Esophagus squamous epithelium (tissue), 4 donors: ENCODE results near the gene CELF2.

Source experiments
- POLR2A ChIP-seq, 4 donors: fragments of 450-650 bp; IDR thresholded peaks; one replicate each; pipeline ENCODE4 v1.6.1; 2017; ENCODE audit warnings: antibody characterized with exemption in 4 of 4, mild to moderate bottlenecking in 4 of 4, moderate library complexity in 3 of 4
- TF ChIP-seq, protein P1 (sequence below), 6 experiments: fragments of 450-650 bp in 4 of 6; fragments of 200-600 bp in 2 of 6; sonication (generic) in 2 of 6; IDR thresholded peaks; one replicate each; pipeline ENCODE4 v1.5.1; 2016 to 2019; ENCODE audit warnings: antibody characterized with exemption in 6 of 6, mild to moderate bottlenecking in 4 of 6, moderate library complexity in 4 of 6

GRCh38 chr10:11322698-11323097, 305.0 kb downstream of the CELF2 start:
- TF ChIP-seq, protein P1, sequence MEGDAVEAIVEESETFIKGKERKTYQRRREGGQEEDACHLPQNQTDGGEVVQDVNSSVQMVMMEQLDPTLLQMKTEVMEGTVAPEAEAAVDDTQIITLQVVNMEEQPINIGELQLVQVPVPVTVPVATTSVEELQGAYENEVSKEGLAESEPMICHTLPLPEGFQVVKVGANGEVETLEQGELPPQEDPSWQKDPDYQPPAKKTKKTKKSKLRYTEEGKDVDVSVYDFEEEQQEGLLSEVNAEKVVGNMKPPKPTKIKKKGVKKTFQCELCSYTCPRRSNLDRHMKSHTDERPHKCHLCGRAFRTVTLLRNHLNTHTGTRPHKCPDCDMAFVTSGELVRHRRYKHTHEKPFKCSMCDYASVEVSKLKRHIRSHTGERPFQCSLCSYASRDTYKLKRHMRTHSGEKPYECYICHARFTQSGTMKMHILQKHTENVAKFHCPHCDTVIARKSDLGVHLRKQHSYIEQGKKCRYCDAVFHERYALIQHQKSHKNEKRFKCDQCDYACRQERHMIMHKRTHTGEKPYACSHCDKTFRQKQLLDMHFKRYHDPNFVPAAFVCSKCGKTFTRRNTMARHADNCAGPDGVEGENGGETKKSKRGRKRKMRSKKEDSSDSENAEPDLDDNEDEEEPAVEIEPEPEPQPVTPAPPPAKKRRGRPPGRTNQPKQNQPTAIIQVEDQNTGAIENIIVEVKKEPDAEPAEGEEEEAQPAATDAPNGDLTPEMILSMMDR (IDR thresholded peaks at IDR 0.05): no peak
- TF ChIP-seq POLR2A (IDR thresholded peaks at IDR 0.05): no peak
